Measurements from ENCODE around the gene ACR.

DNA sequence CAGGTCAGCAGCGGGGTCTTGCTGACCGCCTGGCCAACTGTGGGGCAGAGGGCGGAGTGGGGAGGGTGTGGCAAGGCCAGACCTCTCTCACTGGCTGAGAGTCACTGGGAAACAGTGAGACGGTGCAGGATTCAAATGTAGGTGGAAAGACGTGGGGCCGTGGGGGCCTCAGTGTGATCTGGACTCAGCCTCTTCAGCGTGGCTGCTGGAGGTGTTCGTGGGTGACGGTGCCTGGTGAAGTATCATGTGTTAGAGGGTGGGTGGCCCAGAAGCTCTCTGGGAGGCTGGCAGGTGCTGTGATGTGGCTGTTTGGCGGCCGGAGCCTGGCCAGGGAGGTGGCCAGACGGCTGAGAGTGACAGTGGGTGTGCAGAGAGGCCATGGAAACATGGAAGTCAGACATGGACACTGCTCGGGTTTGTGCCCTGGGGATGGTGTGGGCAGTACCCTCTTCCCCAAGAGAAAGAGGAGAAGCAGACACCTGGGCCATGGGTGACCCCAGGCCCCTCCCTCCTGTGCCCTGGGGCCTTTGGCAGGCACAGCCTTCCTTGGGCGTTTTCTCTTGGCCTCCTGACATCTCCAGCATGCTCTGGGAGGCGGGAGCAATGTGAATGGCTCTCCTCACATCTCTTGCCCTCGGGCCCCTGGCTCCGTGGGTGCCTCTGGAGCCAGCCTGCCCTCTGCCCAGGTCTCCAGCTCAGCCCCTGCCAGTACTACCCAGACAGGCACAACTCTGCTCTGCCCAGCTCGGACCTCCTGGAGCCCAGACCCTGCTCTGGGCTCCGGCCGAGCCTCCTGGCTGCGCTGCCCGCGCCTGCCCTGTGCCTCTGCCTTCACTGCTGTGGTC is 10.1 kb upstream of the ACR start:
- TF ChIP-seq RFX5 (IDR thresholded peaks at IDR 0.05; ENCODE audit: low read length) (no peak), TAF1 (IDR thresholded peaks at IDR 0.05; ENCODE audit: borderline replicate concordance, low read depth, low read length) (no peak), RXRA (IDR thresholded peaks at IDR 0.05; ENCODE audit: borderline replicate concordance, low read depth) (no peak), POLR2AphosphoS5 (IDR thresholded peaks at IDR 0.05; ENCODE audit: low read depth, low read length) (no peak), JUND (IDR thresholded peaks at IDR 0.05) (no peak), EP300 (IDR thresholded peaks at IDR 0.05; ENCODE audit: borderline replicate concordance in 1 of 2, low read depth in 1 of 2, low read length in 1 of 2) (no peak), NFIC (IDR thresholded peaks at IDR 0.05; ENCODE audit: borderline replicate concordance) (no peak), TEAD4 (IDR thresholded peaks at IDR 0.05; ENCODE audit: borderline replicate concordance, insufficient read depth) (no peak), EZH2phosphoT487 (IDR thresholded peaks at IDR 0.05; ENCODE audit: borderline replicate concordance, low read depth) (no peak)
- TF ChIP-seq, protein P1, sequence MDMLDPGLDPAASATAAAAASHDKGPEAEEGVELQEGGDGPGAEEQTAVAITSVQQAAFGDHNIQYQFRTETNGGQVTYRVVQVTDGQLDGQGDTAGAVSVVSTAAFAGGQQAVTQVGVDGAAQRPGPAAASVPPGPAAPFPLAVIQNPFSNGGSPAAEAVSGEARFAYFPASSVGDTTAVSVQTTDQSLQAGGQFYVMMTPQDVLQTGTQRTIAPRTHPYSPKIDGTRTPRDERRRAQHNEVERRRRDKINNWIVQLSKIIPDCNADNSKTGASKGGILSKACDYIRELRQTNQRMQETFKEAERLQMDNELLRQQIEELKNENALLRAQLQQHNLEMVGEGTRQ (IDR thresholded peaks at IDR 0.05; ENCODE audit: borderline replicate concordance, low read depth, low read length), result no peak
- TF ChIP-seq, protein P2, sequence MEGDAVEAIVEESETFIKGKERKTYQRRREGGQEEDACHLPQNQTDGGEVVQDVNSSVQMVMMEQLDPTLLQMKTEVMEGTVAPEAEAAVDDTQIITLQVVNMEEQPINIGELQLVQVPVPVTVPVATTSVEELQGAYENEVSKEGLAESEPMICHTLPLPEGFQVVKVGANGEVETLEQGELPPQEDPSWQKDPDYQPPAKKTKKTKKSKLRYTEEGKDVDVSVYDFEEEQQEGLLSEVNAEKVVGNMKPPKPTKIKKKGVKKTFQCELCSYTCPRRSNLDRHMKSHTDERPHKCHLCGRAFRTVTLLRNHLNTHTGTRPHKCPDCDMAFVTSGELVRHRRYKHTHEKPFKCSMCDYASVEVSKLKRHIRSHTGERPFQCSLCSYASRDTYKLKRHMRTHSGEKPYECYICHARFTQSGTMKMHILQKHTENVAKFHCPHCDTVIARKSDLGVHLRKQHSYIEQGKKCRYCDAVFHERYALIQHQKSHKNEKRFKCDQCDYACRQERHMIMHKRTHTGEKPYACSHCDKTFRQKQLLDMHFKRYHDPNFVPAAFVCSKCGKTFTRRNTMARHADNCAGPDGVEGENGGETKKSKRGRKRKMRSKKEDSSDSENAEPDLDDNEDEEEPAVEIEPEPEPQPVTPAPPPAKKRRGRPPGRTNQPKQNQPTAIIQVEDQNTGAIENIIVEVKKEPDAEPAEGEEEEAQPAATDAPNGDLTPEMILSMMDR (IDR thresholded peaks at IDR 0.05), result no peak
- TF ChIP-seq, protein P3, sequence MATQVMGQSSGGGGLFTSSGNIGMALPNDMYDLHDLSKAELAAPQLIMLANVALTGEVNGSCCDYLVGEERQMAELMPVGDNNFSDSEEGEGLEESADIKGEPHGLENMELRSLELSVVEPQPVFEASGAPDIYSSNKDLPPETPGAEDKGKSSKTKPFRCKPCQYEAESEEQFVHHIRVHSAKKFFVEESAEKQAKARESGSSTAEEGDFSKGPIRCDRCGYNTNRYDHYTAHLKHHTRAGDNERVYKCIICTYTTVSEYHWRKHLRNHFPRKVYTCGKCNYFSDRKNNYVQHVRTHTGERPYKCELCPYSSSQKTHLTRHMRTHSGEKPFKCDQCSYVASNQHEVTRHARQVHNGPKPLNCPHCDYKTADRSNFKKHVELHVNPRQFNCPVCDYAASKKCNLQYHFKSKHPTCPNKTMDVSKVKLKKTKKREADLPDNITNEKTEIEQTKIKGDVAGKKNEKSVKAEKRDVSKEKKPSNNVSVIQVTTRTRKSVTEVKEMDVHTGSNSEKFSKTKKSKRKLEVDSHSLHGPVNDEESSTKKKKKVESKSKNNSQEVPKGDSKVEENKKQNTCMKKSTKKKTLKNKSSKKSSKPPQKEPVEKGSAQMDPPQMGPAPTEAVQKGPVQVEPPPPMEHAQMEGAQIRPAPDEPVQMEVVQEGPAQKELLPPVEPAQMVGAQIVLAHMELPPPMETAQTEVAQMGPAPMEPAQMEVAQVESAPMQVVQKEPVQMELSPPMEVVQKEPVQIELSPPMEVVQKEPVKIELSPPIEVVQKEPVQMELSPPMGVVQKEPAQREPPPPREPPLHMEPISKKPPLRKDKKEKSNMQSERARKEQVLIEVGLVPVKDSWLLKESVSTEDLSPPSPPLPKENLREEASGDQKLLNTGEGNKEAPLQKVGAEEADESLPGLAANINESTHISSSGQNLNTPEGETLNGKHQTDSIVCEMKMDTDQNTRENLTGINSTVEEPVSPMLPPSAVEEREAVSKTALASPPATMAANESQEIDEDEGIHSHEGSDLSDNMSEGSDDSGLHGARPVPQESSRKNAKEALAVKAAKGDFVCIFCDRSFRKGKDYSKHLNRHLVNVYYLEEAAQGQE (IDR thresholded peaks at IDR 0.05; ENCODE audit: low read depth, low read length), result no peak
